GM12891 (cell line): ENCODE results near the gene COMP.

Experiments used
- PAX5 ChIP-seq: IDR thresholded peaks from 2 replicates; pipeline ENCODE4 v1.6.1; 2011; ENCODE audit warnings: low read length, moderate library complexity, mild to moderate bottlenecking; ENCODE audit not compliant: insufficient read depth, severe bottlenecking
- POLR2A ChIP-seq: IDR thresholded peaks from 2 replicates; pipeline ENCODE4 v1.6.1; 2011; ENCODE audit warnings: low read depth, low read length, control low read depth
- POLR2AphosphoS5 ChIP-seq: IDR thresholded peaks from 2 replicates; pipeline ENCODE4 v1.6.1; 2011; ENCODE audit warnings: low read depth, low read length, control low read depth
- POU2F2 ChIP-seq: IDR thresholded peaks from 2 replicates; pipeline ENCODE4 v1.6.1; 2011; ENCODE audit warnings: low read depth, mild to moderate bottlenecking, control low read depth, low read length, moderate library complexity
- SPI1 ChIP-seq: IDR thresholded peaks from 2 replicates; pipeline ENCODE4 v1.6.1; 2011; ENCODE audit warnings: low read depth, low read length, control low read depth
- TAF1 ChIP-seq: IDR thresholded peaks from 2 replicates; pipeline ENCODE4 v1.6.1; 2011; ENCODE audit warnings: low read depth, low read length, control low read depth

DNA sequence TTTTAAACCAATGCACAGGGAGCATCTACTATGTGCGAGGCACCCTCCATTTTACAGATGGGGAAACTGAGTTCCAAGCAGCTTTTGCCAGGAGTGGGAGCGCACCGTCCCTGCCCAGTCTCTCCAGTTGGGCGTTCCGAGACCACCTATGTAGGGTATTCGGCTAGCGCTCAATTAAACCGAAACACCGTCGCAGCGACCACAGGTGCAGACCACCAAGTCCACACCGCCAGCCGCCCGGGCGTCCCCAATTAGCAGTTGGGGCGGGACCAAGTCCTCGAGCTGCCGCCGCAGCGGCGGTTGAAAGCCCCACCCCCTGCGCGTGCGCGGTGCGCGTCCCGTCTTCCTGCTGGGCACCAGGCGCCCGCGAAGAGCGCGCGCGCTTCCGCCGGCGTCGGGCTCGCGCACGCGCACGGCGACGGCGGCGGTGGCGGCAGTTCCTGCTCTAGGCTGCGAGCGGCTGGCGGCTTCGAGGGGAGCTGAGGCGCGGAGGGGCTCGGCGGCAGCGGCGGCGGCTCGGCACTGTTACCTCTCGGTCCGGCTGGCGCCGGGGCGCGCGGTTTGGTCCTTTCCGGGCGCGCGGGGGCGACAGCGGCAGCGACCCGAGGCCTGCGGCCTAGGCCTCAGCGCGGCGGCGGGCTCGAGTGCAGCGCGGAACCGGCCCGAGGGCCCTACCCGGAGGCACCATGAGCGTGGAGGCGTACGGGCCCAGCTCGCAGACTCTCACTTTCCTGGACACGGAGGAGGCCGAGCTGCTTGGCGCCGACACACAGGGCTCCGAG is 40.6 kb upstream of the COMP start, which contains the start of gene UPF1:
- TF ChIP-seq POLR2A (peak; percentile 75), TAF1 (peak; percentile 84), PAX5 (no peak), POLR2AphosphoS5 (peak; percentile 52; the same call in 1 of the 2 replicates), POU2F2 (0 out of 2 replicates have a peak, but pooled peaks have one; percentile 44), SPI1 (peak; percentile 47)
